ENCODE results near the gene KIF1B.
"Not testable (repeated sequence)": the region's sequence is repeated elsewhere in the genome, so short reads cannot be mapped to it uniquely, and the experiment has no call there.

Gene KIF1B

GRCh38 chr1:10377365-10378029 lies 167.1 kb downstream of the KIF1B start:
- H3K79me2 ChIP-seq (ENCODE audit: insufficient read depth, low read depth); H4K20me1 ChIP-seq (ENCODE audit: insufficient read depth); H3K36me3 ChIP-seq (ENCODE audit: insufficient read depth); H3K9ac ChIP-seq; H3K27me3 ChIP-seq (ENCODE audit: insufficient read depth, low read depth); H3K4me3 ChIP-seq (IDR thresholded peaks at IDR 0.05; ENCODE audit: insufficient read depth, low read depth, low read length); H3K27ac ChIP-seq: not testable (repeated sequence)
- Histone ChIP-seq H3K4me1 (ENCODE audit: low read depth, poor library complexity, severe bottlenecking) (peaks cover 22% of the 10 kb centered on the region), H3K4me2 (0 out of 2 replicates have a peak overlapping the region, but pooled peaks have one; percentile 0), H2AFZ (ENCODE audit: low read depth) (peak overlapping the region; percentile 45)
- TF ChIP-seq CTCF (conservative IDR thresholded peaks at IDR 0.05; ENCODE audit: low read depth, low read length), result peak; percentile 83

- peaks cover 22% of the 10 kb centered on the region for H3K4me1 ChIP-seq (ENCODE audit: low read depth, poor library complexity, severe bottlenecking)
- no peaks in the 10 kb centered on the region for H3K36me3 ChIP-seq (ENCODE audit: insufficient read depth)
- no peak overlapping the region for H3K4me3 ChIP-seq (IDR thresholded peaks at IDR 0.05; ENCODE audit: insufficient read depth, low read depth, low read length)
- H3K9ac ChIP-seq, result no peak overlapping the region
- H2AFZ ChIP-seq (ENCODE audit: low read depth), result no peak overlapping the region; the same call in 1 of the 2 replicates
- H3K27me3 ChIP-seq (ENCODE audit: insufficient read depth, low read depth), result no peaks in the 10 kb centered on the region
- no peaks in the 10 kb centered on the region for H4K20me1 ChIP-seq (ENCODE audit: insufficient read depth)
- TF ChIP-seq CTCF (conservative IDR thresholded peaks at IDR 0.05; ENCODE audit: low read depth, low read length), result no peak
- H3K4me2 ChIP-seq, result 0 out of 2 replicates have a peak overlapping the region, but pooled peaks have one; percentile 0
- H3K27ac ChIP-seq, result no peak overlapping the region
- no peaks in the 10 kb centered on the region for H3K79me2 ChIP-seq (ENCODE audit: insufficient read depth, low read depth)
Observed at GRCh38 chr1:10378081-10378841, 167.9 kb downstream of the KIF1B start.

GRCh38 chr1:10379101-10379620 lies 168.8 kb downstream of the KIF1B start:
- no peak for TF ChIP-seq CTCF (conservative IDR thresholded peaks at IDR 0.05; ENCODE audit: low read depth, low read length)
- H3K4me3 ChIP-seq (IDR thresholded peaks at IDR 0.05; ENCODE audit: insufficient read depth, low read depth, low read length), result no peak overlapping the region
- no peak overlapping the region for H3K27ac ChIP-seq
- no peak overlapping the region for H3K9ac ChIP-seq
- no peaks in the 10 kb centered on the region for H3K36me3 ChIP-seq (ENCODE audit: insufficient read depth)
- peaks cover 15% of the 10 kb centered on the region for H3K4me1 ChIP-seq (ENCODE audit: low read depth, poor library complexity, severe bottlenecking)
- H3K79me2 ChIP-seq (ENCODE audit: insufficient read depth, low read depth), result no peaks in the 10 kb centered on the region
- H4K20me1 ChIP-seq (ENCODE audit: insufficient read depth), result no peaks in the 10 kb centered on the region
- no peaks in the 10 kb centered on the region for H3K27me3 ChIP-seq (ENCODE audit: insufficient read depth, low read depth)
- no peak overlapping the region for H3K4me2 ChIP-seq
- no peak overlapping the region for H2AFZ ChIP-seq (ENCODE audit: low read depth)

GRCh38 chr1:10379676-10380075 lies 169.3 kb downstream of the KIF1B start:
- no peaks in the 10 kb centered on the region for H4K20me1 ChIP-seq (ENCODE audit: insufficient read depth)
- no peak overlapping the region for H3K27ac ChIP-seq
- no peak overlapping the region for H3K9ac ChIP-seq
- H3K36me3 ChIP-seq (ENCODE audit: insufficient read depth), result no peaks in the 10 kb centered on the region
- no peak overlapping the region for H3K4me2 ChIP-seq
- no peak overlapping the region for H3K4me3 ChIP-seq (IDR thresholded peaks at IDR 0.05; ENCODE audit: insufficient read depth, low read depth, low read length)
- no peaks in the 10 kb centered on the region for H3K27me3 ChIP-seq (ENCODE audit: insufficient read depth, low read depth)
- no peaks in the 10 kb centered on the region for H3K79me2 ChIP-seq (ENCODE audit: insufficient read depth, low read depth)
- H3K4me1 ChIP-seq (ENCODE audit: low read depth, poor library complexity, severe bottlenecking), result peaks cover 10% of the 10 kb centered on the region
- H2AFZ ChIP-seq (ENCODE audit: low read depth), result no peak overlapping the region
- TF ChIP-seq CTCF (conservative IDR thresholded peaks at IDR 0.05; ENCODE audit: low read depth, low read length), result no peak

Measured in KMS-11 (cell line).